Retinal pigment epithelial cell (primary cell): ENCODE results near the gene GTF3C4.
A peak's percentile ranks its signal among the peaks of the same experiment; 100 is the strongest.

Source experiments
- DNase-seq: peaks from one replicate; pipeline ENCODE4 v3.0.0-alpha.2; 2010; ENCODE audit warnings: low read depth
- H3K4me3 ChIP-seq: 2 replicates; pipeline ENCODE4 v1.5.1; 2011; ENCODE audit warnings: mild to moderate bottlenecking, low read length, control low read depth, moderate library complexity
- CTCF ChIP-seq: conservative IDR thresholded peaks from 2 replicates; pipeline ENCODE4 v1.5.1; 2011; ENCODE audit warnings: low read depth, low read length, control low read depth, inconsistent platforms

Gene GTF3C4

GRCh38 chr9:132662152-132662945 is 7.9 kb upstream of the GTF3C4 start:
- H3K4me3 ChIP-seq, result no peak overlapping the region
- no peak for TF ChIP-seq CTCF

GRCh38 chr9:132663117-132663516 is 7.1 kb upstream of the GTF3C4 start:
- no peak for DNase-seq
- TF ChIP-seq CTCF, result no peak
- no peak overlapping the region for H3K4me3 ChIP-seq

More at GRCh38 chr9:132662152-132662945, 7.9 kb upstream of the GTF3C4 start:
- no peak for DNase-seq

GRCh38 chr9:132663851-132664250 is 6.4 kb upstream of the GTF3C4 start:
- no peak overlapping the region for H3K4me3 ChIP-seq
- no peak for DNase-seq
- TF ChIP-seq CTCF, result no peak

GRCh38 chr9:132669319-132669697 is 956 bp upstream of the GTF3C4 start:
- peak overlapping the region; percentile 95 for H3K4me3 ChIP-seq
- no peak for DNase-seq
- no peak for TF ChIP-seq CTCF

- no peak for TF ChIP-seq CTCF
- H3K4me3 ChIP-seq, result peak within 1 kb of the TSS; percentile 95
- no peak for DNase-seq
Observed at GRCh38 chr9:132669698-132670456, 387 bp upstream of the GTF3C4 start, which contains the start of gene DDX31. DDX31 (minus strand) TSS chr9:132669983; CDS start chr9:132669934, 49 bp downstream.

- DNase-seq, result no peak
- TF ChIP-seq CTCF, result no peak
- peak overlapping the region; percentile 95 for H3K4me3 ChIP-seq
Observed at GRCh38 chr9:132671620-132672412, 1.6 kb downstream of the GTF3C4 start.
